GM23338 (cell line): ENCODE results near the gene CYBRD1. TPM values are rescaled to one million over a fixed set of nuclear protein-coding genes. Genes with fewer than 3 reads are reported as not detected.

Experiments used
- ATAC-seq: fragments of 200-7000 bp; cut with Tn5 transposase; 3 replicates; pipeline ENCODE4 v1.9.1; 2020
- DNase-seq: peaks from one replicate; pipeline ENCODE4 v3.0.0-alpha.2; 2015; ENCODE audit warnings: low spot score
- H2AFZ ChIP-seq: fragments of 200-600 bp; sonication (generic); 2 replicates; pipeline ENCODE4 v1.8.0; 2016; ENCODE audit warnings: antibody characterized with exemption, mild to moderate bottlenecking, moderate library complexity
- H3F3A ChIP-seq: fragments of 200-600 bp; sonication (generic); replicated peaks from 2 replicates; pipeline ENCODE4 v1.8.0; 2017; ENCODE audit warnings: antibody characterized with exemption, mixed run types, low read depth
- H3K27ac ChIP-seq: fragments of 200-600 bp; sonication (generic); 2 replicates; pipeline ENCODE4 v1.6.1; 2016; ENCODE audit warnings: low read depth
- H3K27me3 ChIP-seq: fragments of 200-600 bp; sonication (generic); 2 replicates; pipeline ENCODE4 v1.8.0; 2016; ENCODE audit warnings: mild to moderate bottlenecking, mixed run types, moderate library complexity; ENCODE audit not compliant: insufficient read depth
- H3K36me3 ChIP-seq: fragments of 200-600 bp; sonication (generic); 2 replicates; pipeline ENCODE4 v1.8.0; 2016; ENCODE audit warnings: mild to moderate bottlenecking; ENCODE audit not compliant: insufficient read depth
- H3K4me1 ChIP-seq: fragments of 200-600 bp; sonication (generic); 2 replicates; pipeline ENCODE4 v1.8.0; 2016; ENCODE audit warnings: mild to moderate bottlenecking, moderate library complexity; ENCODE audit not compliant: insufficient read depth
- H3K4me2 ChIP-seq: fragments of 200-600 bp; sonication (generic); 2 replicates; pipeline ENCODE4 v1.7.1; 2017; ENCODE audit warnings: mixed run types
- H3K4me3 ChIP-seq: fragments of 200-600 bp; sonication (generic); 2 replicates; pipeline ENCODE4 v1.6.1; 2016; ENCODE audit warnings: mixed run types
- H3K79me2 ChIP-seq: fragments of 200-600 bp; sonication (generic); replicated peaks from 2 replicates; pipeline ENCODE4 v1.8.0; 2017; ENCODE audit warnings: mild to moderate bottlenecking; ENCODE audit not compliant: insufficient read depth
- H3K9me2 ChIP-seq: fragments of 200-600 bp; sonication (generic); 2 replicates; pipeline ENCODE4 v1.8.0; 2017; ENCODE audit not compliant: insufficient read depth
- H4K20me1 ChIP-seq: fragments of 200-600 bp; sonication (generic); replicated peaks from 2 replicates; pipeline ENCODE4 v1.8.0; 2017; ENCODE audit warnings: mild to moderate bottlenecking; ENCODE audit not compliant: insufficient read depth
- H3K27ac Mint-ChIP-seq: 2 replicates; pipeline ENCODE4 v1.8.0; 2020; ENCODE audit warnings: inconsistent platforms, mild to moderate bottlenecking, moderate library complexity, mixed read lengths
- H3K27me3 Mint-ChIP-seq: 3 replicates; pipeline ENCODE4 v1.8.0; 2022; ENCODE audit warnings: low read depth, mild to moderate bottlenecking, moderate library complexity, mixed read lengths, inconsistent platforms; ENCODE audit not compliant: insufficient read depth, poor library complexity
- H3K36me3 Mint-ChIP-seq: 3 replicates; pipeline ENCODE4 v1.8.0; 2021; ENCODE audit warnings: low read depth, mild to moderate bottlenecking, inconsistent platforms, moderate library complexity, mixed read lengths
- H3K4me1 Mint-ChIP-seq: 3 replicates; pipeline ENCODE4 v1.8.0; 2020; ENCODE audit warnings: mild to moderate bottlenecking, inconsistent platforms, mixed read lengths
- H3K4me3 Mint-ChIP-seq: 3 replicates; pipeline ENCODE4 v1.8.0; 2021; ENCODE audit warnings: moderate library complexity, mild to moderate bottlenecking, inconsistent platforms, mixed read lengths
- H3K9me3 Mint-ChIP-seq: 3 replicates; pipeline ENCODE4 v1.8.0; 2020; ENCODE audit warnings: moderate library complexity, mild to moderate bottlenecking, inconsistent platforms, mixed read lengths
- CREB1 ChIP-seq: fragments of 250-450 bp; sonication (Bioruptor Pico); IDR thresholded peaks from 2 replicates; pipeline ENCODE4 v1.5.0; 2020; ENCODE audit warnings: low read depth, mild to moderate bottlenecking, moderate library complexity
- CTCF ChIP-seq, 2 experiments: fragments of 200-600 bp in 1 of 2; sonication (generic) in 1 of 2; conservative IDR thresholded peaks; 2 replicates each; pipeline versions ENCODE4 v1.5.1 to v1.6.1; 2016 to 2017; ENCODE audit warnings: antibody characterized with exemption in 2 of 2, low read depth in 2 of 2, mild to moderate bottlenecking in 2 of 2, moderate library complexity in 1 of 2
- ETS1 ChIP-seq: IDR thresholded peaks from 2 replicates; pipeline ENCODE4 v1.6.1; 2016; ENCODE audit warnings: antibody characterized with exemption
- EZH2 ChIP-seq: fragments of 200-600 bp; sonication (generic); IDR thresholded peaks from one replicate; pipeline ENCODE4 v1.8.0; 2017; ENCODE audit warnings: antibody characterized with exemption, mild to moderate bottlenecking, low read depth; ENCODE audit not compliant: unreplicated experiment
- EZH2phosphoT487 ChIP-seq: fragments of 200-600 bp; sonication (generic); IDR thresholded peaks from one replicate; pipeline ENCODE4 v1.8.1; 2018; ENCODE audit warnings: antibody characterized with exemption; ENCODE audit not compliant: unreplicated experiment
- NANOG ChIP-seq: IDR thresholded peaks from 2 replicates; pipeline ENCODE4 v1.6.1; 2016; ENCODE audit warnings: antibody characterized with exemption, borderline replicate concordance
- POLR2AphosphoS5 ChIP-seq: IDR thresholded peaks from 2 replicates; pipeline ENCODE4 v1.6.1; 2016; ENCODE audit warnings: antibody characterized with exemption, low read depth
- REST ChIP-seq: IDR thresholded peaks from one replicate; pipeline ENCODE4 v1.6.1; 2018; ENCODE audit warnings: antibody characterized with exemption; ENCODE audit not compliant: unreplicated experiment
- polyA plus RNA-seq: library from polyadenylated mRNA; unstranded; fragments of >200 nt; fragmentation: Nextera tagmentation; extraction: Ambion mirVana; gene quantifications from 2 replicates; pipeline ENCODE4 v1.2.1, GENCODE V29; 2016
- total RNA-seq: library from RNA; depleted of rRNA; stranded (reverse); fragments of >200 nt; shearing (Covaris generic); gene quantifications from 2 replicates; pipeline ENCODE4 v1.2.3, GENCODE V29; 2014

The CYBRD1 gene
- total and polyA plus RNA-seq, 2 experiments from 2014 or later: 3.4 to 5.3 TPM

GRCh38 chr2:171575606-171576005 is 53.3 kb downstream of the CYBRD1 start:
- Mint-ChIP-seq H3K27me3 (peaks cover 8% of the 10 kb centered on the region), H3K9me3 (no peaks in the 10 kb centered on the region), H3K4me3 (no peak overlapping the region), H3K4me1 (peaks cover 4% of the 10 kb centered on the region; the same call in 1 of the 3 replicates), H3K27ac (no peak overlapping the region), H3K36me3 (no peaks in the 10 kb centered on the region)
- Histone ChIP-seq H3K9me2 (no peaks in the 10 kb centered on the region), H3K36me3 (no peaks in the 10 kb centered on the region), H3K4me1 (no peaks in the 10 kb centered on the region), H3K27ac (no peak overlapping the region), H3K4me2 (no peak overlapping the region), H3F3A (no peaks in the 10 kb centered on the region), H2AFZ (no peak overlapping the region), H3K4me3 (no peak overlapping the region), H3K27me3 (no peaks in the 10 kb centered on the region), H4K20me1 (no peaks in the 10 kb centered on the region), H3K79me2 (no peaks in the 10 kb centered on the region)
- TF ChIP-seq EZH2phosphoT487 (no peak), NANOG (no peak), ETS1 (no peak)
- DNase-seq (no peak), ATAC-seq (no peak)

GRCh38 chr2:171578127-171578803 is 56.0 kb downstream of the CYBRD1 start:
- no peaks in the 10 kb centered on the region for H3K36me3 ChIP-seq
- DNase-seq (no peak), ATAC-seq (no peak)
- H3K79me2 ChIP-seq: no peaks in the 10 kb centered on the region
- no peak overlapping the region for H3K4me2 ChIP-seq
- Mint-ChIP-seq H3K27ac (no peak overlapping the region), H3K27me3 (peaks cover 4% of the 10 kb centered on the region), H3K9me3 (no peaks in the 10 kb centered on the region), H3K4me3 (no peak overlapping the region), H3K4me1 (peaks cover 4% of the 10 kb centered on the region; the same call in 1 of the 3 replicates), H3K36me3 (no peaks in the 10 kb centered on the region)
- H4K20me1 ChIP-seq: no peaks in the 10 kb centered on the region
- H3K4me1 ChIP-seq: no peaks in the 10 kb centered on the region
- no peak overlapping the region for H2AFZ ChIP-seq
- H3K27me3 ChIP-seq: no peaks in the 10 kb centered on the region
- H3K4me3 ChIP-seq: no peak overlapping the region
- no peaks in the 10 kb centered on the region for H3K9me2 ChIP-seq
- H3F3A ChIP-seq: no peaks in the 10 kb centered on the region
- H3K27ac ChIP-seq: no peak overlapping the region
- no peak for TF ChIP-seq ETS1
- no peak for TF ChIP-seq CREB1 (CRISPR knock-in tag)
- TF ChIP-seq EZH2phosphoT487: no peak
- no peak for TF ChIP-seq POLR2AphosphoS5
- TF ChIP-seq NANOG: no peak
- no peak for TF ChIP-seq CTCF (conservative IDR thresholded peaks at IDR 0.05; ENCODE audit: low read depth in 2 of 2)
- no peak for TF ChIP-seq EZH2
- no peak for TF ChIP-seq REST
